Ovary (tissue), 3 donors: Measurements from ENCODE around the gene TSPEAR.

Experiments
- CTCF ChIP-seq, 3 donors: fragments of 450-650 bp in 2 of 3; fragments of 200-600 bp in 1 of 3; IDR thresholded peaks; one replicate each; pipeline versions ENCODE4 v1.5.1 to v1.8.0; 2016 to 2022; ENCODE audit warnings: antibody characterized with exemption in 3 of 3, mild to moderate bottlenecking in 1 of 3
- POLR2A ChIP-seq: fragments of 450-650 bp; IDR thresholded peaks from one replicate; pipeline ENCODE4 v1.6.1; 2017; ENCODE audit warnings: antibody characterized with exemption, mild to moderate bottlenecking, moderate library complexity
- donor health status: DM: no; HTN: no; CAD: no.

GRCh38 chr21:44617071-44617501 lies 94.3 kb downstream of the TSPEAR start:
- TF ChIP-seq CTCF (IDR thresholded peaks at IDR 0.05) (no peak), POLR2A (no peak)
